Upper lobe of left lung (tissue), 4 donors: Measurements from ENCODE around the gene GPATCH8.

Experiments
- CTCF ChIP-seq, 6 experiments: fragments of 450-650 bp in 4 of 6; fragments of 200-600 bp in 2 of 6; sonication (generic) in 2 of 6; IDR thresholded peaks; one replicate each; pipeline ENCODE4 v1.5.1; 2016 to 2019; ENCODE audit warnings: antibody characterized with exemption in 6 of 6
- POLR2A ChIP-seq, 4 donors: fragments of 450-650 bp; IDR thresholded peaks; one replicate each; pipeline ENCODE4 v1.5.1; 2016 to 2017; ENCODE audit warnings: antibody characterized with exemption in 4 of 4, mild to moderate bottlenecking in 2 of 4
- POLR2AphosphoS5 ChIP-seq, 2 donors: sonication (generic); formaldehyde crosslinking; IDR thresholded peaks; one replicate each; pipeline ENCODE4 v1.5.1; 2017; ENCODE audit warnings: antibody characterized with exemption in 2 of 2

- TF ChIP-seq CTCF (IDR thresholded peaks at IDR 0.05) (no peak), POLR2AphosphoS5 (IDR thresholded peaks at IDR 0.05) (no peak), POLR2A (IDR thresholded peaks at IDR 0.05) (no peak)
These were observed 85.7 kb downstream of the GPATCH8 start for GRCh38 chr17:44417553-44417952.
